ENCODE results near the gene GOT1. TPM values are rescaled to one million over a fixed set of nuclear protein-coding genes. Genes with fewer than 3 reads are reported as not detected.

GOT1 gene
- total and polyA plus RNA-seq, 2 experiments from 2014 or later, result 36.8 to 37.7 TPM

GRCh38 chr10:99365311-99365710 lies 65.1 kb downstream of the GOT1 start:
- H4K20me1 ChIP-seq (replicated peaks; ENCODE audit: insufficient read depth), result no peaks in the 10 kb centered on the region
- Mint-ChIP-seq H3K27me3 (ENCODE audit: insufficient read depth, low read depth, poor library complexity) (peaks cover 1% of the 10 kb centered on the region), H3K27ac (no peak overlapping the region), H3K36me3 (ENCODE audit: low read depth) (no peaks in the 10 kb centered on the region), H3K4me1 (peaks cover 4% of the 10 kb centered on the region; the same call in 1 of the 3 replicates), H3K4me3 (no peak overlapping the region), H3K9me3 (no peaks in the 10 kb centered on the region)
- H3K27ac ChIP-seq (ENCODE audit: low read depth), result no peak overlapping the region
- no peak overlapping the region for H3K4me3 ChIP-seq
- no peaks in the 10 kb centered on the region for H3F3A ChIP-seq (replicated peaks; ENCODE audit: low read depth)
- H2AFZ ChIP-seq, result no peak overlapping the region
- no peaks in the 10 kb centered on the region for H3K36me3 ChIP-seq (ENCODE audit: insufficient read depth)
- DNase-seq (ENCODE audit: low spot score) (no peak), ATAC-seq (no peak)
- H3K9me2 ChIP-seq (ENCODE audit: insufficient read depth), result no peaks in the 10 kb centered on the region
- no peaks in the 10 kb centered on the region for H3K27me3 ChIP-seq (ENCODE audit: insufficient read depth)
- TF ChIP-seq ZNF331 (CRISPR knock-in tag; IDR thresholded peaks at IDR 0.05; ENCODE audit: low read depth), result no peak
- TF ChIP-seq CREB1 (CRISPR knock-in tag; IDR thresholded peaks at IDR 0.05; ENCODE audit: low read depth), result no peak
- no peak for TF ChIP-seq CTCF (conservative IDR thresholded peaks at IDR 0.05; ENCODE audit: low read depth in 2 of 2)
- no peak for TF ChIP-seq NANOG (IDR thresholded peaks at IDR 0.05; ENCODE audit: borderline replicate concordance)
- TF ChIP-seq ZNF462 (CRISPR knock-in tag; IDR thresholded peaks at IDR 0.05), result no peak
- TF ChIP-seq STAT1 (IDR thresholded peaks at IDR 0.05; ENCODE audit: unreplicated experiment), result no peak
- H3K79me2 ChIP-seq (replicated peaks; ENCODE audit: insufficient read depth), result no peaks in the 10 kb centered on the region
- H3K4me1 ChIP-seq (ENCODE audit: insufficient read depth), result no peaks in the 10 kb centered on the region
- H3K4me2 ChIP-seq, result no peak overlapping the region
